ENCODE data around the gene ISM1.

GRCh38 chr20:13302647-13303450, 81.8 kb downstream of the ISM1 start:
- TF ChIP-seq CTCF (conservative IDR thresholded peaks at IDR 0.05; ENCODE audit: low read depth in 2 of 2) (peak; percentile 76 to 84), ETS1 (IDR thresholded peaks at IDR 0.05) (no peak), EZH2phosphoT487 (IDR thresholded peaks at IDR 0.05; ENCODE audit: unreplicated experiment) (no peak), JUNB (IDR thresholded peaks at IDR 0.05; ENCODE audit: unreplicated experiment) (no peak), NANOG (IDR thresholded peaks at IDR 0.05; ENCODE audit: borderline replicate concordance) (no peak), ZNF114 (CRISPR knock-in tag; IDR thresholded peaks at IDR 0.05) (no peak), REST (IDR thresholded peaks at IDR 0.05; ENCODE audit: unreplicated experiment) (no peak), POLR2AphosphoS5 (IDR thresholded peaks at IDR 0.05; ENCODE audit: low read depth) (no peak), CREB1 (CRISPR knock-in tag; IDR thresholded peaks at IDR 0.05; ENCODE audit: low read depth) (no peak), EZH2 (IDR thresholded peaks at IDR 0.05; ENCODE audit: low read depth, unreplicated experiment) (no peak), ZNF331 (CRISPR knock-in tag; IDR thresholded peaks at IDR 0.05; ENCODE audit: low read depth) (no peak), STAT1 (IDR thresholded peaks at IDR 0.05; ENCODE audit: unreplicated experiment) (no peak)
